ENCODE results near the gene SEC61A2. TPM values are rescaled to one million over a fixed set of nuclear protein-coding genes. Genes with fewer than 3 reads are reported as not detected.

SEC61A2 gene
- total RNA-seq, 1 donor from 2014 or later, result 24.9 TPM

- peaks cover 22% of the 10 kb centered on the region for H3K36me3 Mint-ChIP-seq (ENCODE audit: insufficient read depth)
- H3K4me1 Mint-ChIP-seq (ENCODE audit: low read depth), result peaks cover 2% of the 10 kb centered on the region
Observed at GRCh38 chr10:12202226-12202625, 72.7 kb downstream of the SEC61A2 start.

GRCh38 chr10:12205082-12205481 lies 75.6 kb downstream of the SEC61A2 start:
- Mint-ChIP-seq H3K4me1 (ENCODE audit: low read depth) (no peaks in the 10 kb centered on the region), H3K27me3 (no peaks in the 10 kb centered on the region), H3K4me3 (ENCODE audit: low read depth) (no peak overlapping the region), H3K9me3 (ENCODE audit: low read depth) (no peaks in the 10 kb centered on the region), H3K36me3 (ENCODE audit: insufficient read depth) (peaks cover 35% of the 10 kb centered on the region), H3K27ac (no peak overlapping the region)
- no peak for TF ChIP-seq CTCF (IDR thresholded peaks at IDR 0.05; ENCODE audit: unreplicated experiment)
- DNase-seq (ENCODE audit: low spot score, unreplicated experiment), result no peak

More at GRCh38 chr10:12202226-12202625, 72.7 kb downstream of the SEC61A2 start:
- no peak for TF ChIP-seq CTCF (IDR thresholded peaks at IDR 0.05; ENCODE audit: unreplicated experiment)
- Mint-ChIP-seq H3K27ac (no peak overlapping the region), H3K9me3 (ENCODE audit: low read depth) (no peaks in the 10 kb centered on the region), H3K4me3 (ENCODE audit: low read depth) (no peak overlapping the region), H3K27me3 (no peaks in the 10 kb centered on the region)
- DNase-seq (ENCODE audit: low spot score, unreplicated experiment), result no peak

GRCh38 chr10:12207114-12207513 lies 77.6 kb downstream of the SEC61A2 start:
- H3K36me3 Mint-ChIP-seq (ENCODE audit: insufficient read depth), result peaks cover 40% of the 10 kb centered on the region
- no peaks in the 10 kb centered on the region for H3K9me3 Mint-ChIP-seq (ENCODE audit: low read depth)
- no peak for TF ChIP-seq CTCF (IDR thresholded peaks at IDR 0.05; ENCODE audit: unreplicated experiment)
- H3K4me1 Mint-ChIP-seq (ENCODE audit: low read depth), result no peaks in the 10 kb centered on the region
- H3K27me3 Mint-ChIP-seq, result no peaks in the 10 kb centered on the region
- no peak overlapping the region for H3K27ac Mint-ChIP-seq
- H3K4me3 Mint-ChIP-seq (ENCODE audit: low read depth), result no peak overlapping the region
- no peak for DNase-seq (ENCODE audit: low spot score, unreplicated experiment)

GRCh38 chr10:12208460-12208859 lies 79.0 kb downstream of the SEC61A2 start:
- Mint-ChIP-seq H3K9me3 (ENCODE audit: low read depth) (no peaks in the 10 kb centered on the region), H3K27me3 (no peaks in the 10 kb centered on the region), H3K36me3 (ENCODE audit: insufficient read depth) (peaks cover 42% of the 10 kb centered on the region), H3K27ac (no peak overlapping the region), H3K4me3 (ENCODE audit: low read depth) (no peak overlapping the region), H3K4me1 (ENCODE audit: low read depth) (no peaks in the 10 kb centered on the region)
- DNase-seq (ENCODE audit: low spot score, unreplicated experiment), result no peak
- no peak for TF ChIP-seq CTCF (IDR thresholded peaks at IDR 0.05; ENCODE audit: unreplicated experiment)

- Mint-ChIP-seq H3K4me3 (ENCODE audit: low read depth) (no peak overlapping the region), H3K27me3 (no peaks in the 10 kb centered on the region), H3K36me3 (ENCODE audit: insufficient read depth) (peaks cover 35% of the 10 kb centered on the region), H3K9me3 (ENCODE audit: low read depth) (no peaks in the 10 kb centered on the region), H3K27ac (no peak overlapping the region), H3K4me1 (ENCODE audit: low read depth) (no peaks in the 10 kb centered on the region)
- TF ChIP-seq CTCF (IDR thresholded peaks at IDR 0.05; ENCODE audit: unreplicated experiment), result no peak
- DNase-seq (ENCODE audit: low spot score, unreplicated experiment), result no peak
Observed at GRCh38 chr10:12212454-12212853, 83.0 kb downstream of the SEC61A2 start.

All from progenitor cell of endocrine pancreas (in vitro differentiated cells).